Subcutaneous adipose tissue (tissue), 4 donors: Measurements from ENCODE around the gene CHRNA4. TPM values are rescaled to one million over a fixed set of nuclear protein-coding genes. Genes with fewer than 3 reads are reported as not detected.

Experiments used
- total RNA-seq, 4 donors: library from RNA; depleted of rRNA; stranded (reverse); fragments of >200 nt; gene quantifications; one replicate each; pipeline ENCODE4 v1.1.0, GENCODE V29; 2016
- TF ChIP-seq, protein P1 (sequence below): fragments of 450-650 bp; IDR thresholded peaks from one replicate; pipeline ENCODE4 v1.5.1; 2016; ENCODE audit warnings: low read depth, mild to moderate bottlenecking, control low read depth, antibody characterized with exemption, moderate library complexity

Gene CHRNA4
- not detected for total RNA-seq

DNA sequence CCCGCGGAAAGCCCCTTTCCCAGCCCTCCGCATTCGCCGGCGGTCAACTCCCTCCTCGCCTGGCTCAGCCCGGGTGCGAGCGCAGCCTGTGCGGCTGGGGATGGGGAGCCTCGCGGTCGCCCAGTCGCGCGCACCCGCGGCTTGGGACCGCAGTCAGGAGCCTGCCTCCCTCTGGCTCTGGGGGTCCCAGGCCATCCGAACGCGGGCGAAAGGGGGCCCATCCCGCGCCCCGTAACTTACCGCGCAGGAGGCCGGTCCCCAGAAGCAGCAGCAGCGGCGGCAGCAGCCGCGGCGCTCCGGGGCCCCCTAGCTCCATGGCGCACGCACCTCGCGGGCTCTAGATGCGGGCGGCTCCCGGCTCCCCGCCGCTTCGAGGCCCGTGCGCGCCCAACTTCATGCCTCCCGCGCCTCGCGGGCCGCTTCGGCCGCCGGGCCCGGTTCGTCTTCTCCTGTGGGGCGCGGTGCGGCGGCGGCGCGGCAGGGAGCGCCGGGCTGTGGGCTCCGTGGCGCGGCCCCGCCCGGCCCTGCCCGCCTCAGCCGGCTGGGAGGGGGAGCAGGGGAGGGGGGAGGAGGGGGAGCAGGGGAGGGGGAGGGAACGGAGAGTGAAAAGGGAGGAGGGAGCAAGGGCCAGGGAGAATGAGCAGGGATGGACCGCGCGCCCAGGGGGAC, at the start of gene CHRNA4:
CHRNA4 (minus strand) TSS at position 500 of the 669 bp plus-strand sequence; CDS start at position 316, 184 bp downstream.
- TF ChIP-seq, protein P1, sequence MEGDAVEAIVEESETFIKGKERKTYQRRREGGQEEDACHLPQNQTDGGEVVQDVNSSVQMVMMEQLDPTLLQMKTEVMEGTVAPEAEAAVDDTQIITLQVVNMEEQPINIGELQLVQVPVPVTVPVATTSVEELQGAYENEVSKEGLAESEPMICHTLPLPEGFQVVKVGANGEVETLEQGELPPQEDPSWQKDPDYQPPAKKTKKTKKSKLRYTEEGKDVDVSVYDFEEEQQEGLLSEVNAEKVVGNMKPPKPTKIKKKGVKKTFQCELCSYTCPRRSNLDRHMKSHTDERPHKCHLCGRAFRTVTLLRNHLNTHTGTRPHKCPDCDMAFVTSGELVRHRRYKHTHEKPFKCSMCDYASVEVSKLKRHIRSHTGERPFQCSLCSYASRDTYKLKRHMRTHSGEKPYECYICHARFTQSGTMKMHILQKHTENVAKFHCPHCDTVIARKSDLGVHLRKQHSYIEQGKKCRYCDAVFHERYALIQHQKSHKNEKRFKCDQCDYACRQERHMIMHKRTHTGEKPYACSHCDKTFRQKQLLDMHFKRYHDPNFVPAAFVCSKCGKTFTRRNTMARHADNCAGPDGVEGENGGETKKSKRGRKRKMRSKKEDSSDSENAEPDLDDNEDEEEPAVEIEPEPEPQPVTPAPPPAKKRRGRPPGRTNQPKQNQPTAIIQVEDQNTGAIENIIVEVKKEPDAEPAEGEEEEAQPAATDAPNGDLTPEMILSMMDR: no peak

DNA sequence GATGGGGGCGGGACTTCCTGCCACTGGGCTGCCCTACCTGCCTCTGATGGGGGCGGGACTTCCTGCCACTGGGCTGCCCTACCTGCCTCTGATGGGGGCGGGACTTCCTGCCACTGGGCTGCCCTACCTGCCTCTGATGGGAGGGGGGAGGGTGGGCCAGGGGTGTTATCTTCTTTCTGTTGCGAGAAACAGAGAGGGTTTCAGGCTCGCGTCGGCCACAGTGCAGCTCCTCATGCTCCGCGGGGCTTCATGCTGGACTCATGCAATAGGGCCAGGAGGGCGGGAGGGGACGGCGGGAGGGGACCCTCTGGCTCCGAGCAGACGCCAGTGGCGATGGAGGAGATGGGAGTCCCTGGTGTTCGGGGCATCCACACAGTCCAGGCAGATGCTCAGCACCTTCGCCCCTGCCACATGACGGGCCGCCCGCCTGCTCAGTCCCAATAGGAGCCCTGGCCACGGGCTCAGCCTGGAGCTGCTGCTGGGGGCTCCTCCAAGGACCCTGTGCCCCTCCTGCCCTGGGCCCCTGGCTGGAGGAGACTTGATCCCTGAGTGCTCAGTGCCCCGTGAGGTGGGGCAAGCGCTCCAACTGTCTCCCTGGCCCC, 48.8 kb upstream of the CHRNA4 start:
- TF ChIP-seq, protein P1: no peak

DNA sequence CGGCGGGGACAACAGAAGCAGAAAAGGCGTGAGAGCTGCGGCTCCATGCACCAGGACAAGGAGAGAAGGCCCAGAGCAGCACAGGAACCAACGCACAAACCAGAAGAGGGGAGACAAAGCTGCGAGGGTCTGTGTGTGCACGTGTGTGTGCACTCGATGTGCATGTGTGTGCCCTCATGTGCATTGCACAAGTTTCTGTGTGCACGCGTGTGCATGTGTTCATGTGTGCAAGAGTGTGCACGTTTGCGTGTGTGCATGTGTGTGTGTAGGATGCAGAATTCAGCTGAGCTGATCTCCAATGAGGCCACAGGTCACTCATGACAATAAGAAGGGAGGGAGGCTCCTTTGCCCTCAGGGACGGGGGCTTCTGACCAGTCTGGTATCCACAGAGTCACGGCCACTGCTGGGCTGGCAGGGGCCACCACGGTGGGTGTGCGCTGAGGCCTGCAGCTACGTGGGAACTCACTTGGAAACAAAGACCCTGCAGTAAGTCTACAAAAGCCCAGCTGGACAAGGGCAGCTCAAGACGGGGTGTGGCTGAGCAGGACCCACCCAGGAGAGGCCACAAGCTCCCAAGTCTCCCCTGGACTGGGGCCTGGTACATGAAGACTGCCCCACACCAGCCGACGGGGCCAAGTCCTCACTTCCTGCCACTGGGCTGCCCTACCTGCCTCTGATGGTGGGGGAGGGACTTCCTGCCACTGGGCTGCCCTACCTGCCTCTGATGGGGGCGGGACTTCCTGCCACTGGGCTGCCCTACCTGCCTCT, 48.1 kb upstream of the CHRNA4 start:
- TF ChIP-seq, protein P1: no peak

GRCh38 chr20:63408684-63409046, 47.5 kb upstream of the CHRNA4 start:
- TF ChIP-seq, protein P1: no peak

GRCh38 chr20:63407928-63408683, 47.0 kb upstream of the CHRNA4 start:
- TF ChIP-seq, protein P1: no peak

DNA sequence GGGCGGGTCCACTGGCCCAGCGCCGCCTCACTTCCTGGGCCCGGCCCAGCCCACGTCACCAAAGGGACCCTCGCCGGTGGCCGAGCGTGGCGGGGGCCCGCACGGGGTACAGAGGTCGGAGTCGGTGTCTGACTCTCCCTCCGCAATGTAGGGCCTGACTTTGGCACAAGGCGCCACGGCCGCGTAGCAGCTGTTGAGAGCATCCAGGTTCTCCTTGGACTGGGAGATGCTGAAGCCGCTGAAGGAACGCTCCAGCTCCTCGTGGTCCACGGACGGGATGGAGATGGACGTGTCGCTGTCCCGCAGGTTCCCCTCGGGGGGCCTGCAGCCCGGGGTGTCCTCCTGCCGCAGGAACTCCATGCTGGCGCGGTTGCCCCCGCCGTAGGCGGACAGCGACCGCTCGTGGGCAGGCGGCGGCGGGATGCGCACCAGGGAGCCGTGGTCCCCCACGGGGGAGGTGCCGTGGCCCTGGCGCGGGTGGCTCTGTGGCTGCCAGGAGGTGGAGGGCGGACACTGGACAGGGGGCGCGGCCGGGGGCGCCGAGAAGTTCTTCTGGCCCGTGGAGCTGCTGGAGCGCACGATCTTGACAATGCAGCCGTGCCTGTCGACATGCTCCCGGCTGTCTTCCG, 45.6 kb upstream of the CHRNA4 start:
- TF ChIP-seq, protein P1: no peak
